GM18498 (cell line): ENCODE data around the gene ASGR2.
"Not testable (repeated sequence)": the region's sequence is repeated elsewhere in the genome, so short reads cannot be mapped to it uniquely, and the experiment has no call there.

Source experiments
- ATAC-seq: cut with Tn5 transposase; IDR thresholded peaks from one replicate; pipeline ENCODE4 v1.9.1; 2021; ENCODE audit warnings: mild to moderate bottlenecking, moderate library complexity; ENCODE audit not compliant: unreplicated experiment

The ASGR2 gene

GRCh38 chr17:7126386-7126785 is 11.8 kb upstream of the ASGR2 start:
- ATAC-seq = not testable (repeated sequence)

DNA sequence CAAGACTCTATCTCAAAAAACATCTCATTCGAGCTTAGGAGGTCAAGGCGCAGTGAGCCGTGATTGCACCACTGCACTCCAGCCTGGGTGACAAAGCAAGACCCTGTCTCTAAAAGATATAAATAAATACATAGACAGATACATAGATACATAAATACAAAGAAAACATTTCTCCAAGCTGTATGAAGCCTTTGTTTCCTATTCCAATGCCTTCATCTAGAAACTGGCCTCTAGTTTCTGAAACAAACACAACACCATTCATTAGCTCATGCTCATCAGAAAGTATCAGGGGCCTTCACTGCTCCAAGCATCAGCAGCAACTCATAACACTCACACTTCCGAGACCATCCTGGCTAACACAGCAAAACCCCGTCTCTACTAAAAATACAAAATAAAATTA is 10.3 kb upstream of the ASGR2 start:
- ATAC-seq = no peak

DNA sequence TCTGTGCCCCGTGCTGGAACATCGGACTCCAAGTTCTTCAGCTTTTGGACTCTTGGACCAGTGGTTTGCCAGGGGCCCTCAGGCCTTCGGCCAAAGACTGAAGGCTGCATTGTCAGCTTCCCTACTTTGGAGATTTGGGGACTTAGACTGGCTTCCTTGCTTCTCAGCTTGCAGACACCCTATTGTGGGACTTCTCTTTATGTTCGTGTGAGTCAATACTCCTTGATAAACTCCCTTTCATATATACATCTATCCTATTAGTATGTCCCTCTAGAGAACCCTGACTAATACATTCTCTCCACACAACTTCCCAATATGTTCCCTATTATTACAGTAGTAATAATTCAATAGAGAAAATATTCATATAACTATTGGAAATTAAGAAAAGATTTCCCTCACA is 9.2 kb upstream of the ASGR2 start:
- no peak for ATAC-seq

DNA sequence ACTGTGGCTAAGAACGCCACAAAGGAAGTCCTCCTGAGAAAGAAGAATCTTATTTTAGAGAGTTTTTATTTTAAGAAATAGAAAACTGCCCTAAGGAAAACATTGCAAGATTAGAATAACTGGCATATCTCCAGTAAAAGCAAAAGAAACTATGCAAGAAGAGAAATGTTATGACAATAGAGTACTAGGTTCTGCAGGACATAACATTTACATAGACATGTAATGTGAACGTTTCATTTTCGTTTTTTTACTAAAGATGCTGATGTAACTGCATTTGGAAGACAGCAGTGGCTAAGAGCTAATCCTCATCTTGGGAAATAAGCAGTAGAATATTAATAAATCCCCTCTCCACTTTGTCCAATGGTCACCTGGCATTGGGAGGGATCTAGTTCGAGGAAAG is 7.8 kb upstream of the ASGR2 start:
- ATAC-seq = no peak

DNA sequence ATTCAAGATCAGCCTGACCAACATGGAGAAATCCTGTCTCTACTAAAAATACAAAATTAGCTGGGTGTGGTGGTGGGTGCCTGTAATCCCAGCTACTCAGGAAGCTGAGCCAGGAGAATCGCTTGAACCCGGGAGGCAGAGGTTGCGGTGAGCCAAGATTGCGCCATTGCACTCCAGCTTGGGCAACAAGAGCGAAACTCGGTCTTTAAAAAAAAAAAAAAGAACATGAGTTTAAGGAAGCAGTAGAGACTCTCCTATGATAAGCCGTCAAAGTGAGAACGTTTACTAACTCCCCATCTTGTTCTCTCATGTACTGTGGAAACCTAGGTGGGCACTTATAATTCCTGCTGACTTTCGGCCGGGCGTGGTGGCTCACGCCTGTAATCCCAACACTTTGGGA is 6.0 kb upstream of the ASGR2 start:
- not testable (repeated sequence) for ATAC-seq

- no peak for ATAC-seq
Measured at GRCh38 chr17:7120123-7120522, 5.5 kb upstream of the ASGR2 start.

GRCh38 chr17:7119314-7119713 is 4.7 kb upstream of the ASGR2 start:
- no peak for ATAC-seq

- ATAC-seq = no peak
Measured at GRCh38 chr17:7114875-7115614, 423 bp upstream of the ASGR2 start.

DNA sequence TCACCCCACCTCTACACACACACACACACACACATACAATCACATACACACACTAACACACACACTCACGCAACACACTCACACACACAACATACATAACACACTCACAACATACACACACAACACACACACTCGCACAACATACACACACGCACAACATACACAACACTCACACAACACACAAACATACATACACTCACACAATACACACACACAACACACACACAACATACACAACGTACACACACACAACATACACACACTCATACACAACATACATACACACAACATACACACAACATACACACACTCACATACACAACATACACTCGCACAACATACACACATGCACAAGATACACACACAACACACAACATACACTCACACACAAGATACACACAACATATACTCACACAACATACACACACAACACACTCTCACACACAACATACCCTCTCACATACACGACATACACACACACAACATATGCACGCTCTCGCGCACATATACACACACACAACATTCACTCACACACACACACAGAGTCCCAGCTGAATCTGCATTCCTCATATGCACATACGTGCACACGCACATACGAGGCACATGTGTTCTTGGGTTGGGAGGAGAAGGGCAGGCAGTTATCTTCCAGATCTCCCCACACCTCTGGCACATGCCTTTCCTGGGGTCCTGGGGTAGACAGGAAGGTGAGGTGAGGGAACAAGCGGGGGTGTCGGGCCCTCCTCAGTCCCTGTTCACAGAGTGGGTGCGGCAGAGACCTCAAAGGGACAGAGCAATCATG is 1.1 kb downstream of the ASGR2 start:
- no peak for ATAC-seq

DNA sequence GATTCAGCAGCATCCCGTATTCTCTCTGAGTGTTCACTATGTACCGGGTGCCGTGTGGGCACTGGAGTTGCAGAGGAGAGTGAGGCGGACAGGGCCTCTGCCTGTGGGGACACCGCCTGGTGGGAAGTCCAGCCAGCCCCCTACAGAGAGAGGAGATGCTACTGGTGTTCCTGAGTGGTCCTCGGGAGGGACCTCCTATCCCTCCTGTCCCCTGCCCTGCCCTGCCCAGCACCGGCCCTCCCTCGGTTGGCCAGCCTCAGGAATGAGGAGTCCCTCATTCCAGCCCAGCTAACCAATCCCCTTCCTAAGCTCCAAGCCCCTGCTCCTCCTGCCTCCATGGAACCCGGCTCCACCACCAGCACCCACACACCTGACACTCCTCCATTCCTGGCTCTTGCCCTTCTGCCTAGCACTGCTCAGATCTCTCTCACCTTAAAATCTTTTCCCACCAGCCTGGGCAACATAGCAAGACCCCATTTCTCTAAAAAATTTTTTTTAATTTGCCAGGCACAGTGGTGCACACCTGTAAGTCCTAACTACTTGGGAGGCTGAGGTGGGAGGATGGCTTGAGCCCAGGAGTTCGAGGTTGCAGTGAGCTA is 2.0 kb downstream of the ASGR2 start:
- ATAC-seq = no peak

DNA sequence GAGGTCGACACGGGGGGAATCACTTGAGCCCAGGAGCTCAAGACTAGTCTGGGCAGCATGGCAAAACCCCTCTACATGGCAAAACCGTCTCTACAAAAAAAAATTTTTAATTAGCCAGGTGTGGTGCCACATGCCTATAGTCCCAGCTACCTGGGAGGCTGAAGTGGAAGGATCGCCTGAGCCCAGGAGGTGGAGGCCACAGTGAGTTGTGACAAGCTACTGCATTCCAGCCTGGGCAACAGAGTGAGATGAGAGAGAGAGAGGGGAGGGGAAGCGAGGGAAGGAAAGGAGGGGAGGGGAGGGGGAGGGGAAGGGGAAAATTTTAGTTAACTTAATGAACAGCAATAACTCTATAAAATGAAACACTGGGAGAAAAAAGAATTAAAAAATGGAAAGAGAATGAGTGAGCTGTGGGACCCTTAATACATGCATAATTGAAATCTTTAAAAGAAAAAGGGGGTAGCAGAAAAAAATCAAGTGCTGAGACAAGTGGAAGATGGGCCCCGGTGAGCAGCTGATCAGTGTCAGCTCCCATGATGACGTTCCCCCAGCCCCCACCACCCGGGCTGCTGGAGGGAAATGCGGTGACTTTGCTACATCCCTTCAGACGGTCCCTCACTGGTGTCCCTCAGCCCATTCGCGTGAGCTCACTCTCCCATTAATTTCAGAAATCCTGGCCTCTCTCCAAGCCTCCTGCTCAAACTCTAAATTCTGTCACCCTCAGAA is 2.7 kb downstream of the ASGR2 start:
- ATAC-seq = no peak

DNA sequence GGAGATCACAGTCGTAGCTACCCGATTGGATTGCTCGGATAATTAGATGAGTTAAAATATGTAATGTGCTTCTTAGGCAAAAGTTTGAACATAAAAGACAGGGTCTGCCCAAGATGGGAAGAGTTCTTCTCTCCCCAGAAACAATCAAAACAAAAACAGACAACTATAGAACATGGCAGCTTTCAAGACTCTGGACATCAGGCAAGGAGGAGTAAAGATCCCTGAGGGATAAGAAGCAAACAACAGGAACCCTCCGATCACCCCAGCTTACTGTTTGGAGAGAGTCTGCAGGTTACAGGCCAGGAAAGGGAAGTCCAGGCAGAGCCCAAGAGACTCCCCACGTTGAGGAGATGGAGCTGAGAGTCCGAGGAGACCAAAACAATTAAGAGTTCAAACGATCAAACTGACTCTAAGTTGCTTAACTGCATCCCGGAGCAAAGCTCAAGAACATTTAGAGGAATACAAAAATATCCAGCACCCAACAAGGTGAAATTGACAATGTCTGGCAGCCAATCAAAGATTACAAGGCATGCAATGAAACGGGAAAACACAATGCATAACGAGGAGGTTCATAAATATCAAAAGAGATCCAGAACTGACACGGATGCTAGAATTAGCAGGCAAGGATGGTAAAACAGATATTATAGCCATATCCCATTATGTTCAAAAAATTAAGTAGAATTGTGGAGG is 3.9 kb downstream of the ASGR2 start:
- ATAC-seq = no peak

DNA sequence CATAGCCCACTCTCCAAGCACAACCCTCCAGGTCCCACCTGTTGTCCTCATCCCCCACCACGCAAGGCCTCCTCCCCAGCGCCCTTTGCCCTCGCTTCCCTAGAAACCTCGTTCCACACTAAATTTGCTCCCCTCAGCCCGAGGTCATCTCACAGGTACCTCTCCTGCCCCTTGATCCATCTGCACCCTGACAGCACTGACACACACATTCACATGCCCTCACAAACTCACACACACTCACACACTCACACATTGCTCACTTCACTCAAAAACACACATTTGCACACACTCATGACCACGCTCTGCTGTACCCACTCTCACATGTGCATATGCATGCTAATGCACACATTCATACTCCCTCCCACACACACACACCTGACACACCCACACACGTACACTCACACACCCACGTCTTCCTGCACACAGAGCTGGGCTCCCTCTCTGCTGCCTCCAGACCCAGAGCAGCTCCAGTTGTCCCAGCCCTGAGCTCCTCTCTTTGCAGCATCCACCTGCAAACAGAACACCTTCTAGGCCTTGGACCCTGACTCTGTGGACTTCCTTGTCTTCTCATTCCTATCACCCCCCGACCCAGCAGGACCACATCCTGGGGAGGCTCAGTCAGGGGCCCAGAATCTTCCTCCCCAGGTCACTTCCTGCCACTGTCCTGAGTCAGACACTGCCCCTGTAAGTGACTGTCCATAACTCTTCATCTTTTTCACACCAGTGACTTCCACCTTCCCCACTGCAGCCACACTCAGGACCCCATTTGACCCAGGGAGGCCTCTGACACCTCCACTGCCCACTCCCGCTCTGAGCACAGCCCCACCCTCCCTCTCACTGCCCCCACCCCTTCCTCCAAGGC is 4.9 kb downstream of the ASGR2 start:
- no peak for ATAC-seq

DNA sequence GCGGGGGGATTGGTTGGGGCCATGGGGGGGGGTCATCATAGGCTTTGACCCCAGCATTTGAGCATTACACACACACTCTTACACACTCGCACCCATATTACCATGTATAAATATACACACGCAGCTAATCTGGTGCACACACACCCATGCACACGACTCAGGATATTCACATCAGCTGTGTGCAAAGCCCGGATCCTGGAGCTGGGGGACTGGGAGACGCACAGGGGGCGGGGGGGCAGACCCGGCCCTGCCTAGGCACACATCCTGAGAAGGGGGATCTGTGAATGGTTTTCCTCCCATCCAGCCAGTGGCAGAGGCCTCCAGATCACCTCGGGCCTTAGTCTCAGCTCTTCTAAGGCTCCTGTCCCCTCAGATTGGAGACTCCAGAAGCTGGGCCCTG is 5.6 kb downstream of the ASGR2 start:
- ATAC-seq = no peak

DNA sequence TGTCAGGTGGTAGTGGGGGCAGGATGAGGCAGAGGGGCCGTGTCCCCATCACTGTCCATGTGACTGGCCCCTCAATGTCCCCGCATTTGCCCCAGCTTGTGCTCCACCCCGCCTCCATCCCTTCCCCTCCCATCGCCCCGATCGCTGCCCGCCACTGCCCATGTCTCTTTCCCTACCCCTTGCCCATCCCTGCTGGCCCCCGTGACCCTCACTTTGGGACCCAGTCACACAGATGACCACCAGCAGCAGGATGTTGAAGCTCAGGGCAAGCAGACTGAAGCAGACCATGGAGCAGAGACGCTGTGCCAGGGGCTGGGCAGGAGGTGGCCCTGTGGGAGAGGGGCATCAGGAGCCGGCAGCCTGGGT is 6.1 kb downstream of the ASGR2 start:
- ATAC-seq = no peak

DNA sequence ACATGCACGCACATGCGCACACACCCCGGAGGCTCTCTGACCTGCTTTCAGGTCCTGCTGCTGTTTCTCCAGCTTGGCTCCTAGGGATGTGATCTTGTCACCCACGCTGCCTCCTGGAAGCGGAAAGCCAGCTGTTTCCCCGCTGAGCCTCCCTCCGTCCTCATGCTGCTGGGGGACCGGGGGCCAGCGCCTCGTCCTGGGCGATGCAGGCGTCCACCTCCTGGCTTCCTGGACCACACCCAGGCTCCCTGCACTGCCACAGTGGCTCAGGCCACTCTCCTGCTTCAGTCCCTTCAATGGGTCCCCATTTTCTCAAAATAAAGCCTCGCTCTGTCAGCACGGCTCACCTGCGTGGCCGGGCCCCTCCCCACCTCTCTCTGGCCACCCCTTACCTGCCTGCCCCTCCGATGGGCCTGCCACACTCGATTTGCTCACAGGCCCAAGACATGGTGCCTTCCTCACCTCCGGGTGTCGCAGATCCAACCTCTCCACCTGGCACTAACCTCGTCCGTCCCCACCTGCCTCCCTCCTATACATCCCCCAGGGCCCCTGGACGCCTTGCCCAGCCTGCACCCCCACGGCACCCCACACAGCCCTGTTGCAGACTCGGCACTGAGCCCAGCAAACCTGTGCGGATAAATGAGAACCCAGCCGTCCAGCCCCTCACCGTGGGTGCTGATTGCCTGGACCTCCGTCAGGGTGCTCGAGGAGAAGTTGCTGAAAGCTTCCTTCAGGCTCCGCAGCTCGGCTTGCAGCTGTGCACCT is 6.6 kb downstream of the ASGR2 start:
- ATAC-seq = no peak

GRCh38 chr17:7107012-7107754 is 7.4 kb downstream of the ASGR2 start:
- ATAC-seq = no peak

DNA sequence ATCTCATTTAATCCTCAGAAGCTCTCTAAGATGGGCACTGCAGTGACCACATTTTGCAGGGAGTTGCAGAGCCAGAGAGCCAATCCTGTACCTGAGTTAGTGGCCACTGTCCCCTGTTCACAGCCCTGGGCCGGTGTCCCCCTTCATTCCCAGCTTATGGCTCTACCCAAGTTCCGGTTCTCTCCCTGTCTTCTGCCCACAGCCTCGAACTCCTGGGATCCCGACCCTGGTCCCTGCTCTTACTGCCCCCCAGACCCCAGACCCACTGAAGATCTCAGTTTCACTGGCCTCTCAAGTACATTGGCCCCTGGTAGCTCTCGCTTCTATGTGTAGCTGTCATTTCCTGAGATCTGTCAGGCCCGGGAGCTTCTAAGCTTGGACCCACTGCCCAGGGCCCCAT is 12.2 kb downstream of the ASGR2 start:
- no peak for ATAC-seq

DNA sequence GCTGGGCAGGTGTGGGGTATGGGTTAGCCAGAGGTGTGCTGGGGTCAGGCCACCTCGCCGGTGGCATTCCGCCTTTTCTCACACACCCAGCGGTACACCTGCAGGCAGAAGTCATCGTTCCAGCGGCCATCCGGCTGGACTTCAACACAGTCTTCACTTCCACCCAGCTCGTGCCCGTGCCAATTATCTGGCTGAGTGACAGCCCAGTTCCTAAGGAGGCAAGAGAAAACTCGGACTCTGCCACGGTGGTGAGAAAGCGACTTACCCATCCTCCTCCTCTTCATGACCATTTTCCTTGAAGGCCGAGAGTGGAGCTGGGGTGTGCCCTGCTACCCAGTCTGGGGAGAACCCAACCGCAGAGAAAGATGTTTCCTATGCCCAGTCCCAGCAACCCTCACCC is 13.1 kb downstream of the ASGR2 start:
- no peak for ATAC-seq
